ENCODE results near the gene PLGRKT. TPM values are rescaled to one million over a fixed set of nuclear protein-coding genes. Genes with fewer than 3 reads are reported as not detected.

Gene PLGRKT
- total RNA-seq, 4 donors from 2014 or later: 8.9 to 15.3 (median 12.3) TPM

DNA sequence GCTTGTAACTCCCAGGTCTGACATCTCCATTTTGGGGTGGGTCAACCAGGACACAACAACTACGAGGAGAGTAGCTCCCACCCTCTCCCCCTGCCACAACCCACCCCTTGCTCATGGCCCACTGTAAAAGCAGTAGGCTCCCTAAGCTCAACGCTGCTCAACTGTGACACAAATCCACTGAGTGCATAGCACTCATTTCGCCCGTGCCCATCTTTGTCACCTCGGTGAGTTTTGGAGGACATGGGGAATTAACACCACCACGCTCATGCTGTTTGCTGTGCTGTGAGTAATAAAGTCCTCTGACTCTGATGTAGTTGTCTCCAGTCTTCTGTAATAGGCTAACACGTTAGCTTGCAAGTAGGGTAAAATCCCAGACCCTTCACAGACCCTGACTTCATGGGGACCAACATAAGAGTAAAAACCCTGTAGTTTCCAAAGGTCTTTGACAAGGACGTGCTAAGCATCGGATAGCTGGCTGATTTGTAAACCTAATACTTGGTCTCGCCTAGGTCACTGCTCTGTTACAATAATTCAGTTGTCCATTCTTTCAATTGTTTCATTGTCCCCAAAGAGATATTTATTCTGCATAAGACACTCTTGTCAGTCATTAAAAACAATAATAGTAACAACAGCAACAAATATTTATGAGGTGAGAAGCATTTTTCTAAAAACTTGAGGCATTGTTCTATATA, 7.7 kb downstream of the PLGRKT start:
- no peak for ATAC-seq (ENCODE audit: low FRiP score)
- DNase-seq (ENCODE audit: low spot score): no peak
- TF ChIP-seq, protein P1, sequence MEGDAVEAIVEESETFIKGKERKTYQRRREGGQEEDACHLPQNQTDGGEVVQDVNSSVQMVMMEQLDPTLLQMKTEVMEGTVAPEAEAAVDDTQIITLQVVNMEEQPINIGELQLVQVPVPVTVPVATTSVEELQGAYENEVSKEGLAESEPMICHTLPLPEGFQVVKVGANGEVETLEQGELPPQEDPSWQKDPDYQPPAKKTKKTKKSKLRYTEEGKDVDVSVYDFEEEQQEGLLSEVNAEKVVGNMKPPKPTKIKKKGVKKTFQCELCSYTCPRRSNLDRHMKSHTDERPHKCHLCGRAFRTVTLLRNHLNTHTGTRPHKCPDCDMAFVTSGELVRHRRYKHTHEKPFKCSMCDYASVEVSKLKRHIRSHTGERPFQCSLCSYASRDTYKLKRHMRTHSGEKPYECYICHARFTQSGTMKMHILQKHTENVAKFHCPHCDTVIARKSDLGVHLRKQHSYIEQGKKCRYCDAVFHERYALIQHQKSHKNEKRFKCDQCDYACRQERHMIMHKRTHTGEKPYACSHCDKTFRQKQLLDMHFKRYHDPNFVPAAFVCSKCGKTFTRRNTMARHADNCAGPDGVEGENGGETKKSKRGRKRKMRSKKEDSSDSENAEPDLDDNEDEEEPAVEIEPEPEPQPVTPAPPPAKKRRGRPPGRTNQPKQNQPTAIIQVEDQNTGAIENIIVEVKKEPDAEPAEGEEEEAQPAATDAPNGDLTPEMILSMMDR (IDR thresholded peaks at IDR 0.05): no peak

- no peak for ATAC-seq (ENCODE audit: low FRiP score)
- no peak for DNase-seq (ENCODE audit: low spot score)
- TF ChIP-seq, protein P1 (IDR thresholded peaks at IDR 0.05): no peak
Observed at GRCh38 chr9:5428794-5429528, 8.8 kb downstream of the PLGRKT start.

DNA sequence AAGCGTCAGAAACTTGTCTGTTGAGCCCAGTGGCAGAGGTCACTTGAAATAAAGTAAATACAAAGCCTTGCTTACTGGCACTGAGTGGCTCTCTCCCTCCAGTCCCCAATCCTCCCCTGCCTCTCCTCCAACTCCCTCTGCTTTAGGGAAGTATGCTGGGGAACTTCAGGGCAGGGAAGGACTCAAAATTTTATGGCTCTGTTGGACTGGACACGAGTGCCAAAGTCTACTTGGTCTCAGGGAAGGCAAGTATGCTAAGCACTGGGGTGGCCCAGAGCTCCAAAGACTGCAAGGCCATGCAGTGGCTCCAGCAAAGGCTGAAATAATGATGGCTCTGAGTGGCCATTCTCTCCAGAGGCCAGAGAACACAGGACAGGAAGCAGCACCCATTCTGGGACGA, 9.6 kb downstream of the PLGRKT start:
- ATAC-seq (ENCODE audit: low FRiP score) (no peak), DNase-seq (ENCODE audit: low spot score) (no peak)
- TF ChIP-seq, protein P1 (IDR thresholded peaks at IDR 0.05): no peak

DNA sequence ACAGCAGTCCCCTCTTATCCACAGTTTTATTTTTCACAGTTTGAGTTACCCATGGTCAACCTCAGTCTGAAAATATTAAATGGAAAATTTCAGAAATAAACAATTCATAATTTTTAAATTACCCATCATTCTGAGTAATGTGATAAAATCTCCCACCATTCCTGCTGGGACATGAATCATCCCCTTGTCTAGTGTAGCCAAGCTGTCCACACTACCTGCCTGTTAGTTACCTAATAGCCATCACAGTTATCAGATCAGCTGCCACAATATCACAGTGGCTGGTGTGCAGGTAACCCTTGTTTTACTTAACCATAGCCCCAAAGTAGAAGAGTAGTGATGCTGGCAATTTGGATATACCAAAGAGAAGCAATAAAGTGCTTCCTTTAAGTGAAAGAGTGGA, 10.7 kb downstream of the PLGRKT start:
- DNase-seq (ENCODE audit: low spot score) (no peak), ATAC-seq (ENCODE audit: low FRiP score) (no peak)
- TF ChIP-seq, protein P1 (IDR thresholded peaks at IDR 0.05): no peak

DNA sequence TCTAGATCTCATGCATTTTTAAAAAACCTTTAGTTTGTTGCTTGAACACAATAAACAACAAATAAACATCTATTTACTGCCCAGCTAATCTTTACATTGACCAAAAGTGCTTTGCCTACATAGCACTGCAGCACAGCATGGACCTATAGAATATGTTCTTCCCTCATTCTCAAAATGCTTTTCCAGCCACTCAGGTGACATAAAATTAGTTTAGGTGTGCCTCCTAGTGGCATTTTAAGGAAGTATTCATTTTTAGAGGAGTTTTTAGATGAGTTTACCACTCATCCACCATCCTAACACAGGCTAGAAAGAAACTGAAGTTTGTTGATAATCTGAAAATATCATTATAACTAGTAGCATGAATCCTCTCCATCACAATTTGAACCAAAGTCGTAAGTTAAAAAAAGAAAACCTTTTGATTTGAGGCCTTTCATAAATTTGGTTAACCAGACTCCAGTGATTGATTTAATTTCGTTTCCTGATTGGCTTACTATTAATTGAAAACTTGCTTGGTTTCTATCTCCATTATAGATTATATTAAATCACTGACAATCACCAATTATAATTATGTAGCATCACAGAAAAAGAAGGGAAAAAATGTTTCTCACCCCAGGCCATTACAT, 12.6 kb downstream of the PLGRKT start:
- no peak for ATAC-seq (ENCODE audit: low FRiP score)
- TF ChIP-seq, protein P1 (IDR thresholded peaks at IDR 0.05): no peak
- no peak for DNase-seq (ENCODE audit: low spot score)

- ATAC-seq (ENCODE audit: low FRiP score) (no peak), DNase-seq (ENCODE audit: low spot score) (no peak)
- TF ChIP-seq, protein P1 (IDR thresholded peaks at IDR 0.05): no peak
Observed at GRCh38 chr9:5422276-5422675, 15.4 kb downstream of the PLGRKT start.

Measured in omental fat pad (tissue), 4 donors.